Hematopoietic multipotent progenitor cell treated with erythropoietin and hydrocortisone succinate and interleukin-3 and kit ligand, for 4 days (in vitro differentiated cells): ENCODE measurements around the gene TAS1R2.

Source experiments
- DNase-seq: peaks from one replicate; pipeline ENCODE4 v3.0.0-alpha.2; 2015

The TAS1R2 gene

GRCh38 chr1:18819203-18819602 is 40.3 kb downstream of the TAS1R2 start:
- DNase-seq: no peak

- no peak for DNase-seq
These were observed 41.5 kb downstream of the TAS1R2 start for GRCh38 chr1:18817795-18818435.

GRCh38 chr1:18817316-18817715 is 42.1 kb downstream of the TAS1R2 start:
- no peak for DNase-seq

- no peak for DNase-seq
These were observed 42.7 kb downstream of the TAS1R2 start for GRCh38 chr1:18816808-18817207.

- no peak for DNase-seq
These were observed 44.5 kb downstream of the TAS1R2 start for GRCh38 chr1:18814874-18815531.

GRCh38 chr1:18814425-18814824 is 45.0 kb downstream of the TAS1R2 start:
- no peak for DNase-seq

- DNase-seq: no peak
These were observed 47.0 kb downstream of the TAS1R2 start for GRCh38 chr1:18812453-18812939.

- no peak for DNase-seq
These were observed 47.6 kb downstream of the TAS1R2 start for GRCh38 chr1:18811733-18812452.

- no peak for DNase-seq
These were observed 49.2 kb downstream of the TAS1R2 start for GRCh38 chr1:18809953-18810899.

- DNase-seq: no peak
These were observed 50.9 kb downstream of the TAS1R2 start for GRCh38 chr1:18808550-18808949.

GRCh38 chr1:18807334-18808063 is 52.0 kb downstream of the TAS1R2 start:
- DNase-seq: no peak

GRCh38 chr1:18805925-18806849 is 53.3 kb downstream of the TAS1R2 start:
- no peak for DNase-seq

- no peak for DNase-seq
These were observed 54.1 kb downstream of the TAS1R2 start for GRCh38 chr1:18805150-18805879.

- no peak for DNase-seq
These were observed 55.6 kb downstream of the TAS1R2 start for GRCh38 chr1:18803851-18804250.

GRCh38 chr1:18803151-18803791 is 56.2 kb downstream of the TAS1R2 start:
- DNase-seq: no peak

GRCh38 chr1:18802231-18802630 is 57.2 kb downstream of the TAS1R2 start:
- DNase-seq: no peak

GRCh38 chr1:18800258-18800657 is 59.2 kb downstream of the TAS1R2 start:
- no peak for DNase-seq

GRCh38 chr1:18799454-18799853 is 60.0 kb downstream of the TAS1R2 start:
- DNase-seq: no peak

- DNase-seq: no peak
These were observed 60.5 kb downstream of the TAS1R2 start for GRCh38 chr1:18798946-18799345.

- no peak for DNase-seq
These were observed 60.9 kb downstream of the TAS1R2 start for GRCh38 chr1:18798533-18798932.
